COLO829 (cell line): ENCODE results near the gene ADSS1.

Experiments used
- DNase-seq: peaks from one replicate; pipeline ENCODE4 v3.0.0; 2012; ENCODE audit warnings: low spot score

Gene ADSS1

GRCh38 chr14:104723651-104724406 is at the start of gene ADSS1:
Gene ADSS1 (plus strand): TSS chr14:104724229. CDS start chr14:104724271, 42 bp downstream.
- peak; percentile 57 for DNase-seq

DNA sequence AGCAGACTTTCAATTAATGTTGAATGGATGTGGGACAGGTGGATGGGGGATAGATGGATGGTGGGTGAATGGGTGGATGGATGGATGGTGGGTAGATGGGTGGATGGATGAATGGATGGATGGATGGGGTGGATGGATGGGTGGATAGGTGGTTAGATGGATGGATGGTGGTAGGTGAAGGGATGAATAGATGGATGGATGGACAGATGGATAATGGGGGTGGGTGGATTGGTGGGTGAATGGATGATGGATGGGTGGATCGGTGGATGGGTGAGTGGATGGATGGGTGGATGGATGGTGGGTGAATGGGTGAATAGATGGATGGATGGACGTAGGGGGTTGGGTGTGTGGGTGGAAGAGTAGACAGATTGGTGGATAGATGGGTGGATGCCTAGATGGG is 48.6 kb upstream of the ADSS1 start:
- DNase-seq: no peak

DNA sequence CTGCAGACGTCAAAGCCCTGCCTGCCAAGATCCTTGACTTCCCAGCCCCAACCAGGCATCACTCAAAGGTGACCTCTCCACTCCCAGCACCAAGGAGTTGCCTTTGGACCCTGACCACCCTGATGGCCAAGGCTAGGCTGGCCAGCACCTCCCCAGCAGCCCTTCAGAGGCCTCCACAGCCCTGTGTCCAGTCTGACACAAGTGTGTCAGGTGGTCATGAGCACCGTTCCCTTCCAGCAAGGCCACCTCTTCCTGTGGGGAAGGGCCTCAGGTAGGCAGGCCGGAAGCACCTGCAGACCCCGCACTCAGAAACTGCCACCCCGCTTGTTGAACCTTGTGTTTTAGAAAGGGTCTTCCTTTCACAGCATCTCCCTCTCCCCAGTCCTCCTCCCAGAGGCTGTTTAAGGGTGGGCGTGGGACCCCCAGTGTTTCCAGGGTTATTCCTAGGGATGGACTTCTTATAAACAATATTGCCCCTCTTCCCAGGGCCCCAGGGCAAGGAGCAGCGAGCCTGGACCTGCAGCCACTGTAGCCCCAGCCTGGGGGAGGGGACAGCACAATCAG is 47.8 kb upstream of the ADSS1 start:
- no peak for DNase-seq

DNA sequence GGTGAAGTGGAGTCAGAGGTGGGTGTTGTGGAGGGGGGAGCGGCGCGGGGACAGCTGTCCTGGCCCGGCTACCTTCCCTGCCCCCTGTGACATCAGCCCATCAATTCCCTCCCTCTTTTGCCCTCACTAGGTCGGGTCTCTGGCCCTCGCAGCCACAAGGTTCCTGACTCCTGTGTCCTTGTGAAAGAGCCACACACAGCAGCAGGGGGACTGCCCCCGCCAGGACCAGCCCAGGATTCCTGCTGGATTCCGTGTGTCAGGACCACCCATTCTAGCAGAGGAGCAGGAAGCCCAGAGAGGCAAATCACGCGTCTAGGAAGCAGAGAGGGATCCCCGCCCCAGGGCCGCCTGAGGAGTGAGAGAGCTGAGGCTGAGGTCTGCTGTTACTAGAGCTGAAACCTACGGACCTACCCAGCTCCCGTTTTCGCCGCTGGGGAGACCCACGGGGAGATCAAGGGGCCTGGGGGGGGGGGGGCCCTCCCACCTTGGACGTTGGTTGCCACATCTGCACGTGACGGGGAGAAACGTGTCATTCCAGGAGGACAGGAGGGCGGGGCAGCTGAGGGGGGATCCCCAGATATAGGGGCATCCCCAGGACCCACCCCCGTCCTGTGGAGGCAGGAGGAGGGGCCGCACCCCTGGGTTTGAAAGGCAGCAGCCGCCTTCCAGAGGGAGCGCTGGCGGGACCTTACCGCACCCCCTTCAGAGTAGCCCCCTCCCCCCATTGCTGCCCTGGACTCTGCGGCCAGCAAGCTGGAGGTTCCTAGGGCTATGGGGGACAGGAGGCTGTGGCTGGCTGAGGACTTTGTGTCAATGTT is 47.1 kb upstream of the ADSS1 start:
- no peak for DNase-seq

- DNase-seq: peak; percentile 61
Observed at GRCh38 chr14:104677512-104678332, 46.3 kb upstream of the ADSS1 start.

GRCh38 chr14:104678346-104678745 is 45.7 kb upstream of the ADSS1 start:
- DNase-seq: no peak

DNA sequence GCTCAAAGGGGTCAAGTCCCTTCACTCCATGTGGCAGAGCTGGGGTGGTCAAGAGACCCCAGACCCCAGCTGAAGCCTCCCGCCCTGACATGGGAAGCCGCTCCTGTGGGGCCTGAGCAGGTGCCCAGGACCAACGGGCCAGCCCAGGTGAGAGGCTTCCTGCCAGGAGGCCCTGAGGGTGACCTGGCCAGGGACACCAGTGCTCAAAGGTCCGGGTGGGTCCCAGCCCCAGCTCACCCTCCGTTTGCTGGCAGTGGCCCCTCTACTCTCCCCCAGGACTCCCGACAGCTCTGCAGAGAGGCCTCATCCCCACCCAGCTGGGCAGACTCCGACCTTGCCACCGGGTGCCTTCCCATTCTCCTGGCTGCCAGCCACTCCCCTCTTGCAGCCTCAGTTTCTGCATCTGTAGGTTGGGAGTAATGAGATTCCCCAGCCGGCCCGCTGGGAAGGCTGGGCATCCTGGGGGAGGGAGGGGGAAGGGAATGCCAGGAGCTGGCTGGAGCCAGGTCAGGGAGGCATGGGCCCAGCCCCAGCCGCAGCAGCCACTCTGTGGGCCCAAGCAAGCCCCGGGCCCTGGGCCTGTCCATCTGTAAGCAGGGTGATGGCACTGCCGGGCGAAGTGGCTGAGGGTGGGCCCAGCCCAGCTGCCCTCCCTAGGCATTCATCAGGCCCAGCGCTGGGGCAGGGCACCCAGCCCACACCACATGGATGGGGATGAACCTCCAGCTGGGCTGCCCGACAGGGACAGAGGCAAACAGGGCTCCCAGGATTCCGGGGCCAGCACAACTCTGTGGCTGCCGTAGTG is 44.9 kb upstream of the ADSS1 start:
- DNase-seq: no peak

DNA sequence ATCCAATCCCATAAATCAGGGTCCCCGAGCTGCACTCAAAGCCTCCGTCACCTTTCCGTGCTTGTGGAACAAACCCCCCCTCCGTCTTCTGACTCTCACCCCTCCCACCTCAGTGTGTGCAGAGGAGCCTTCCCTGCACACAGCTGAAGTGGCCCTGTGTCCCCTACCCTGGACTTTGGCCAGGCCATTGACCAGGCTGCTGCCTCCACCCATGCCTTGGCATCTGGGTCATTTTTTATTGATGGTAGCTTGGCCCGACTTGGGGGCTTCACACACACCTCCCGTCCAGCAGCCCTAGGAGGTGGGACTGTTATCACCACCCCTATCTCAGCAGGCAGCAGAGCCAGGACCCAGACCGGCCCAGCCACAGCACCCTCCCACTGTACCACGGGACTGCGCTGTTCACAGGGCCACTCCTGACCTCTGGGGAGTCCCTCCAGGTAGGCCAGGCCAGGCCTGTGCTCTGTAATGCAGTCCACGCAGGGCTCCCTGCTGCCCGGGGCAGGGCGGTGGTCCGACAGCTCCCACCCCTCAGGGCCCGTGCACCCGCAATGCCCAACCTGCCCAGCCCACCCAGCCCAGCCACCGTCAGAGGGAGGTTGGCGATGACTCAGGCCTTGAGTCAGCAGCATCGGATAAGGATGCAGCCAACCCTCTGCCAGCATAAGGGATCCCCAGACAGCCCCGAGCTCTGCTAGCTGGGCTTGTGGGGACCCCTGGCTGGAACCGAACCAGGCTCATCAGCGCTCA is 43.8 kb upstream of the ADSS1 start:
- DNase-seq: peak; percentile 57

DNA sequence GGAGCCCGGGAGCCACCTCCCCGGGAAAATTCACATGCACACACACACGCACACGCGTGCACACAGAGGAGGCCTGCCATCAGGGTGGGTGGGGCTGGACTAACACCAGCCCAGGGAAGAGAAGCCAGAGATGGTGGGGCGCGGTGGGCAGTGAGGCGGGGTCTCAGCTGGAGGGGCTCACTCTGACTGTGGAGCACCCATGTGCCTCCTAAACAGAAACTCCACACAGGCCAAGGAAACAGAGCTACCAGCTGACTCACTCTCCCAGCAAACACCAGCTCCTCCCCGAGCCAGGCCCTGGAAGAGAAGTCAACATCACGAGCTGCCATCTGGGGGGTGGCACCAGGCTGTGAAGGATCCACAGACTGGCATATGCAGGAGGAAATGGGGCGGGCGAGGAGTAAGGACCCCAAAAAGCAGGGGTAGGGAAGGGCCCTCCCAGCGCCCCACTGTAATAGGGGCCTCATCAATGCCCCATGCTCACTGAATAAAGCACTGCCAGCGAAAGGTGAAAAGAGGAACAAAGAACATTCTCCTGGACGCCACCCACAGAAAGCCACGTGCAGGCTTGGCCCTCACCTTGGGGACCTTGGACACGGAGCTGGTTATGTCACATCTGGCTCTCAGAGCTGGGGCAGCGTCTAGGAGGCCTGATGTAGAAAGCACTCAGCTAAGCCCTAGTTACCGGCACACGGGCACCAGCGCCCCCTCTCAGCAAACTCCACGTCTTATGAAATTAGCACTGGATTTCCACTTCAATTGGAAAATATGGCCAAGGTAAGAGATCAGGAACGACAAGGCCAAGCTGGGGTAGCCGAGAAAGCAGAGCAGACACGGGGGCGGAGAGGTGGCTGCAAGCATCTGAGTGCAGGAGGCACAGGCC is 43.0 kb upstream of the ADSS1 start:
- DNase-seq: peak; percentile 63

- DNase-seq: peak; percentile 90
Observed at GRCh38 chr14:104681689-104682074, 42.3 kb upstream of the ADSS1 start.

DNA sequence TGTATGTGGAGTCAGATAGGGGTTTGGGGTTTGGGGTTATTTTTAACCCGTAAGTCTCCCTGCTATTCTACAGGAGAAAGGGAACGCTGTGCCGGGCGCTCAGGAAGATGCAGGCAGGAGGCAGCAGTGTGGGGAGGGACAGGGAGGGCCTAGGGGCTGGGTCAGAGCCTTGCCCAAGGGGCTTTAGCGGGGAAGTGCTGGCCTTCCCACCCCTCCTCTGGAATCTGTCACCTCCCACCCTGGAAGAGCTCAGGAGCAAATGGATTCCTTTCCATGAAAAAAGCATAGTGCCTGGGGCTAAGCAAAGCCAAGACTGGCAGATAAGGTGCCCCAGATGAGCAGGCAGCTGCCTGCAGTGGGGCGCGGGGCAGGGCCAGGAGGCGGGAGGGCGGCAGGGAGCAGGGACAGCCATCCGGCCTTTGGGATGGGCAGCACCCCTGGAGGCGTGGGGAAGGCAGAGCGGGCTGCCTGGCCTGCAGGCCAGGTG is 41.9 kb upstream of the ADSS1 start:
- DNase-seq: peak; percentile 46

- no peak for DNase-seq
Observed at GRCh38 chr14:104683653-104684448, 40.2 kb upstream of the ADSS1 start.

- DNase-seq: no peak
Observed at GRCh38 chr14:104684449-104684821, 39.6 kb upstream of the ADSS1 start.

- DNase-seq: no peak
Observed at GRCh38 chr14:104685216-104685997, 38.6 kb upstream of the ADSS1 start.

DNA sequence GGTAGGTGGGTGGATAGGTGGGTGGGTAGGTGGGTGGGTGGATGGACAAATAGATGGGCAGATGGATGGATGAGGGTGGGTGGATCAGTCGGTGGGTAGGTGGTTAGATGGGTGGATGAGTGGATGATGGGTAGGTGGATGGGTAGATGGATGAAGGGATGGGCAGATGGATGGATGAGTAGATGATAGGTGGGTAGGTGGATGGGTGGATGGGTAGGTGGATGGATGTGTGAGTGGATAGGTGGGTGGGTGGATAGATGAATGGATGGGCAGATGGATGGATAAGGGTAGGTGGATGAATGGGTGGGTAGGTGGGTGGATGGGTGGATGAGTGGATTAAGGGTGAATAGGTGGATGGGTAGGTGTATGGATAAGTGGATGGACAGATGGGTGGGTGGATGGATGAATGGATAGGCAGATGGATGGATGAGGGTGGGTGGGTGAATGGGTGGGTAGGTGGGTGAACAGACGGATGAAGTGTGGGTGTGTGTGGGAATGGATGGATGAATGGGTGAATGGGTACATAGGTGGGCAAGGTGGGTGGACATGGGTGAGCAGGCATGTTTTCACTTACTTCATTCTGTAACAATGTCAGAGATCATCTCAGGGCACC is 37.9 kb upstream of the ADSS1 start:
- DNase-seq: no peak

- DNase-seq: no peak
Observed at GRCh38 chr14:104686624-104687517, 37.2 kb upstream of the ADSS1 start.
